Measurements from ENCODE around the gene ITGBL1.

ITGBL1 gene

GRCh38 chr13:101499406-101499805 is 46.9 kb downstream of the ITGBL1 start:
- TF ChIP-seq ZNF433 (tag by site-specific recombination; IDR thresholded peaks at IDR 0.05; ENCODE audit: low read depth) (no peak), PRDM4 (tag by site-specific recombination; IDR thresholded peaks at IDR 0.05) (no peak), ZNF354C (tag by site-specific recombination; IDR thresholded peaks at IDR 0.05; ENCODE audit: borderline replicate concordance, low read depth) (no peak), MYNN (tag by site-specific recombination; IDR thresholded peaks at IDR 0.05; ENCODE audit: borderline replicate concordance) (no peak), ZNF704 (tag by site-specific recombination; IDR thresholded peaks at IDR 0.05) (no peak), ZSCAN30 (tag by site-specific recombination; IDR thresholded peaks at IDR 0.05) (no peak), ZNF596 (tag by site-specific recombination; IDR thresholded peaks at IDR 0.05) (no peak), ZBTB48 (tag by site-specific recombination; IDR thresholded peaks at IDR 0.05) (no peak), ZNF555 (tag by site-specific recombination; conservative IDR thresholded peaks at IDR 0.05) (no peak), ZNF561 (tag by site-specific recombination; IDR thresholded peaks at IDR 0.05; ENCODE audit: borderline replicate concordance) (no peak), ZNF529 (tag by site-specific recombination; IDR thresholded peaks at IDR 0.05; ENCODE audit: insufficient replicate concordance) (no peak), ZNF133 (tag by site-specific recombination; IDR thresholded peaks at IDR 0.05) (no peak), ZNF37A (tag by site-specific recombination; IDR thresholded peaks at IDR 0.05) (no peak), ZNF146 (tag by site-specific recombination; IDR thresholded peaks at IDR 0.05) (no peak), HIC1 (tag by site-specific recombination; IDR thresholded peaks at IDR 0.05) (no peak), ZNF341 (tag by site-specific recombination; IDR thresholded peaks at IDR 0.05; ENCODE audit: low read depth) (no peak), ZXDB (tag by site-specific recombination; IDR thresholded peaks at IDR 0.05) (no peak)
- Histone ChIP-seq H3K27ac (ENCODE audit: extremely low read depth, low read depth, low read length) (no peak overlapping the region), H3K4me3 (ENCODE audit: low read depth, low read length) (no peak overlapping the region), H3K9me3 (ENCODE audit: control insufficient read depth, insufficient read depth, low read depth, low read length) (no peaks in the 10 kb centered on the region), H3K4me1 (ENCODE audit: control insufficient read depth, insufficient read depth, low read length) (no peaks in the 10 kb centered on the region), H3K36me3 (ENCODE audit: control insufficient read depth in 2 of 2, insufficient read depth in 1 of 2, low read length in 2 of 2) (no peaks in the 10 kb centered on the region)
- ChIA-PET POLR2A (no interaction called here), CTCF (no interaction called here)

GRCh38 chr13:101502618-101503017 is 50.1 kb downstream of the ITGBL1 start:
- Histone ChIP-seq H3K9me3 (ENCODE audit: control insufficient read depth, insufficient read depth, low read depth, low read length) (no peaks in the 10 kb centered on the region), H3K4me1 (ENCODE audit: control insufficient read depth, insufficient read depth, low read length) (no peaks in the 10 kb centered on the region), H3K27ac (ENCODE audit: extremely low read depth, low read depth, low read length) (no peak overlapping the region), H3K36me3 (ENCODE audit: control insufficient read depth in 2 of 2, insufficient read depth in 1 of 2, low read length in 2 of 2) (no peaks in the 10 kb centered on the region), H3K4me3 (ENCODE audit: low read depth, low read length) (no peak overlapping the region)
- ChIA-PET POLR2A (no interaction called here), CTCF (interaction anchor here (1.8 kb wide), 1 partner anchor 14 kb away, joined by 7 read pairs; no protein-coding TSS in a partner anchor)
- TF ChIP-seq ZNF114 (tag by site-specific recombination; IDR thresholded peaks at IDR 0.05) (no peak), ZFP69B (tag by site-specific recombination; IDR thresholded peaks at IDR 0.05) (no peak), MZF1 (tag by site-specific recombination; IDR thresholded peaks at IDR 0.05; ENCODE audit: borderline replicate concordance) (no peak), ZNF670 (tag by site-specific recombination; IDR thresholded peaks at IDR 0.05; ENCODE audit: low read depth) (no peak), ZNF174 (tag by site-specific recombination; IDR thresholded peaks at IDR 0.05) (no peak), ZNF596 (tag by site-specific recombination; IDR thresholded peaks at IDR 0.05) (no peak)

Measured in HEK293 (cell line).